ENCODE results near the gene CWC27. TPM values are rescaled to one million over a fixed set of nuclear protein-coding genes. Genes with fewer than 3 reads are reported as not detected.

The CWC27 gene
- total RNA-seq, 1 donor from 2014 or later = 32.4 TPM

GRCh38 chr5:64765804-64766504 is 2.8 kb upstream of the CWC27 start:
- DNase-seq = peak; percentile 61
- intact Hi-C loops (cut with micrococcal nuclease) = loop anchor here (5.0 kb wide), 3 partner anchors 129 to 716 kb away; partner anchors contain the start of gene ADAMTS6
- Mint-ChIP-seq H3K4me1 (peaks cover 39% of the 10 kb centered on the region), H3K9me3 (no peaks in the 10 kb centered on the region), H3K36me3 (ENCODE audit: low read depth) (peaks cover 18% of the 10 kb centered on the region), H3K27ac (peak overlapping the region; percentile 45), H3K4me3 (peak overlapping the region; percentile 49), H3K27me3 (no peaks in the 10 kb centered on the region)

GRCh38 chr5:64766941-64767340 is 1.8 kb upstream of the CWC27 start:
- Mint-ChIP-seq H3K4me3 (peak overlapping the region; percentile 97), H3K9me3 (no peaks in the 10 kb centered on the region), H3K36me3 (ENCODE audit: low read depth) (peaks cover 18% of the 10 kb centered on the region), H3K4me1 (peaks cover 39% of the 10 kb centered on the region), H3K27ac (peak overlapping the region; percentile 39), H3K27me3 (no peaks in the 10 kb centered on the region)
- intact Hi-C loops (cut with micrococcal nuclease) = loop anchor here (5.0 kb wide), 3 partner anchors 130 to 715 kb away; partner anchors contain the start of gene ADAMTS6
- no peak for DNase-seq

GRCh38 chr5:64767959-64768357 is 772 bp upstream of the CWC27 start:
- no peak for DNase-seq
- Mint-ChIP-seq H3K4me3 (peak overlapping the region; percentile 97), H3K36me3 (ENCODE audit: low read depth) (peaks cover 18% of the 10 kb centered on the region), H3K4me1 (peaks cover 39% of the 10 kb centered on the region), H3K27me3 (no peaks in the 10 kb centered on the region), H3K9me3 (no peaks in the 10 kb centered on the region), H3K27ac (peak overlapping the region; percentile 94)
- intact Hi-C loops (cut with micrococcal nuclease) = loop anchor here (2.0 to 5.0 kb wide), 6 partner anchors 131 to 1377 kb away; partner anchors contain the start of genes ADAMTS6, CENPK, PPWD1 and SHLD3

- Mint-ChIP-seq H3K36me3 (ENCODE audit: low read depth) (peaks cover 15% of the 10 kb centered on the region), H3K27ac (no peak overlapping the region), H3K4me3 (peak overlapping the region; percentile 97), H3K9me3 (no peaks in the 10 kb centered on the region), H3K27me3 (no peaks in the 10 kb centered on the region), H3K4me1 (peaks cover 41% of the 10 kb centered on the region)
- DNase-seq = no peak
- intact Hi-C loops (cut with micrococcal nuclease) = loop anchor here (2.0 to 5.0 kb wide), 6 partner anchors 133 to 1375 kb away; partner anchors contain the start of genes ADAMTS6, CENPK, PPWD1 and SHLD3
Measured at GRCh38 chr5:64769855-64770254, 1.1 kb downstream of the CWC27 start.

GRCh38 chr5:64771736-64772135 is 3.0 kb downstream of the CWC27 start:
- H3K4me1 Mint-ChIP-seq = peaks cover 27% of the 10 kb centered on the region
- H3K36me3 Mint-ChIP-seq (ENCODE audit: low read depth) = peaks cover 17% of the 10 kb centered on the region
- no peak for DNase-seq
- no peaks in the 10 kb centered on the region for H3K27me3 Mint-ChIP-seq
- no peak overlapping the region for H3K27ac Mint-ChIP-seq
- intact Hi-C loops (cut with micrococcal nuclease) = no loop called here
- H3K9me3 Mint-ChIP-seq = no peaks in the 10 kb centered on the region
- H3K4me3 Mint-ChIP-seq = no peak overlapping the region

- Mint-ChIP-seq H3K4me1 (peaks cover 20% of the 10 kb centered on the region), H3K27ac (no peak overlapping the region), H3K9me3 (no peaks in the 10 kb centered on the region), H3K36me3 (ENCODE audit: low read depth) (peaks cover 13% of the 10 kb centered on the region), H3K27me3 (no peaks in the 10 kb centered on the region), H3K4me3 (no peak overlapping the region)
- no peak for DNase-seq
- intact Hi-C loops (cut with micrococcal nuclease) = no loop called here
Measured at GRCh38 chr5:64773533-64773932, 4.8 kb downstream of the CWC27 start.

GRCh38 chr5:64775291-64775690 is 6.6 kb downstream of the CWC27 start:
- no peaks in the 10 kb centered on the region for H3K9me3 Mint-ChIP-seq
- no peak overlapping the region for H3K27ac Mint-ChIP-seq
- DNase-seq = no peak
- peaks cover 17% of the 10 kb centered on the region for H3K36me3 Mint-ChIP-seq (ENCODE audit: low read depth)
- intact Hi-C loops (cut with micrococcal nuclease) = no loop called here
- no peaks in the 10 kb centered on the region for H3K27me3 Mint-ChIP-seq
- no peak overlapping the region for H3K4me3 Mint-ChIP-seq
- H3K4me1 Mint-ChIP-seq = peaks cover 9% of the 10 kb centered on the region

GRCh38 chr5:64784451-64785025 is 15.8 kb downstream of the CWC27 start:
- H3K27me3 Mint-ChIP-seq = no peaks in the 10 kb centered on the region
- H3K9me3 Mint-ChIP-seq = no peaks in the 10 kb centered on the region
- DNase-seq = peak; percentile 91
- peaks cover 2% of the 10 kb centered on the region for H3K4me1 Mint-ChIP-seq
- intact Hi-C loops (cut with micrococcal nuclease) = loop anchor here (1.0 kb wide), 1 partner anchor 149 kb away; no protein-coding TSS in a partner anchor
- H3K4me3 Mint-ChIP-seq = no peak overlapping the region
- no peak overlapping the region for H3K27ac Mint-ChIP-seq
- peaks cover 13% of the 10 kb centered on the region for H3K36me3 Mint-ChIP-seq (ENCODE audit: low read depth)

- Mint-ChIP-seq H3K27ac (no peak overlapping the region), H3K27me3 (no peaks in the 10 kb centered on the region), H3K9me3 (no peaks in the 10 kb centered on the region), H3K4me1 (peaks cover 9% of the 10 kb centered on the region), H3K36me3 (ENCODE audit: low read depth) (peaks cover 13% of the 10 kb centered on the region), H3K4me3 (no peak overlapping the region)
- DNase-seq = no peak
- intact Hi-C loops (cut with micrococcal nuclease) = no loop called here
Measured at GRCh38 chr5:64786372-64786771, 17.6 kb downstream of the CWC27 start.

- Mint-ChIP-seq H3K27me3 (no peaks in the 10 kb centered on the region), H3K36me3 (ENCODE audit: low read depth) (peaks cover 18% of the 10 kb centered on the region), H3K4me1 (peaks cover 9% of the 10 kb centered on the region), H3K27ac (no peak overlapping the region), H3K4me3 (no peak overlapping the region), H3K9me3 (no peaks in the 10 kb centered on the region)
- intact Hi-C loops (cut with micrococcal nuclease) = no loop called here
- DNase-seq = no peak
Measured at GRCh38 chr5:64788156-64788555, 19.4 kb downstream of the CWC27 start.

GRCh38 chr5:64789457-64789856 is 20.7 kb downstream of the CWC27 start:
- Mint-ChIP-seq H3K27ac (no peak overlapping the region), H3K36me3 (ENCODE audit: low read depth) (peaks cover 15% of the 10 kb centered on the region), H3K4me1 (peaks cover 9% of the 10 kb centered on the region), H3K4me3 (no peak overlapping the region), H3K27me3 (no peaks in the 10 kb centered on the region), H3K9me3 (no peaks in the 10 kb centered on the region)
- intact Hi-C loops (cut with micrococcal nuclease) = no loop called here
- no peak for DNase-seq

- no peak overlapping the region for H3K4me3 Mint-ChIP-seq
- H3K27me3 Mint-ChIP-seq = no peaks in the 10 kb centered on the region
- intact Hi-C loops (cut with micrococcal nuclease) = no loop called here
Measured at GRCh38 chr5:64790210-64790609, 21.5 kb downstream of the CWC27 start.

GRCh38 chr5:64792469-64792868 is 23.7 kb downstream of the CWC27 start:
- peaks cover 10% of the 10 kb centered on the region for H3K36me3 Mint-ChIP-seq (ENCODE audit: low read depth)
- H3K27ac Mint-ChIP-seq = no peak overlapping the region
- intact Hi-C loops (cut with micrococcal nuclease) = no loop called here
- peaks cover 9% of the 10 kb centered on the region for H3K4me1 Mint-ChIP-seq
- no peak overlapping the region for H3K4me3 Mint-ChIP-seq
- H3K27me3 Mint-ChIP-seq = no peaks in the 10 kb centered on the region
- H3K9me3 Mint-ChIP-seq = no peaks in the 10 kb centered on the region
- no peak for DNase-seq

More at GRCh38 chr5:64790210-64790609, 21.5 kb downstream of the CWC27 start:
- no peak overlapping the region for H3K27ac Mint-ChIP-seq
- H3K9me3 Mint-ChIP-seq = no peaks in the 10 kb centered on the region
- peaks cover 9% of the 10 kb centered on the region for H3K4me1 Mint-ChIP-seq
- DNase-seq = no peak
- H3K36me3 Mint-ChIP-seq (ENCODE audit: low read depth) = peaks cover 15% of the 10 kb centered on the region

GRCh38 chr5:64794053-64794770 is 25.5 kb downstream of the CWC27 start:
- H3K9me3 Mint-ChIP-seq = no peaks in the 10 kb centered on the region
- peaks cover 7% of the 10 kb centered on the region for H3K4me1 Mint-ChIP-seq
- intact Hi-C loops (cut with micrococcal nuclease) = no loop called here
- no peak overlapping the region for H3K4me3 Mint-ChIP-seq
- DNase-seq = no peak
- peaks cover 12% of the 10 kb centered on the region for H3K36me3 Mint-ChIP-seq (ENCODE audit: low read depth)
- H3K27me3 Mint-ChIP-seq = no peaks in the 10 kb centered on the region
- no peak overlapping the region for H3K27ac Mint-ChIP-seq

Data from activated CD4-positive, alpha-beta T cell treated with anti-CD3 and anti-CD28 coated beads, Interleukin-2, amount 10 ng/mL, durations not matched to agents 24 days and 14 days (primary cell).